Stimulated activated memory B cell treated with anti-CD40 and anti-IgM and Interleukin-4, amounts not matched to agents 10 μg/mL and 1 μg/mL and 100 μg/mL, for 72 hours (primary cell): ENCODE results near the gene MEIS1.

ENCODE experiments used
- ATAC-seq: fragments of 150-1000 bp; cut with Tn5 transposase; 2 replicates; pipeline ENCODE4 v1.10.0; 2021
- H3K27ac Mint-ChIP-seq: one replicate; pipeline ENCODE4 v1.8.0; 2022; ENCODE audit warnings: mild to moderate bottlenecking, mixed read lengths
- H3K27me3 Mint-ChIP-seq: one replicate; pipeline ENCODE4 v1.8.0; 2022; ENCODE audit warnings: mixed read lengths
- H3K36me3 Mint-ChIP-seq: one replicate; pipeline ENCODE4 v1.8.0; 2022; ENCODE audit warnings: mixed read lengths
- H3K4me1 Mint-ChIP-seq: one replicate; pipeline ENCODE4 v1.8.0; 2022; ENCODE audit warnings: mixed read lengths
- H3K4me3 Mint-ChIP-seq: one replicate; pipeline ENCODE4 v1.8.0; 2022; ENCODE audit warnings: mild to moderate bottlenecking, moderate library complexity, mixed read lengths
- H3K9me3 Mint-ChIP-seq: one replicate; pipeline ENCODE4 v1.8.0; 2022; ENCODE audit warnings: mixed read lengths

Gene MEIS1

DNA sequence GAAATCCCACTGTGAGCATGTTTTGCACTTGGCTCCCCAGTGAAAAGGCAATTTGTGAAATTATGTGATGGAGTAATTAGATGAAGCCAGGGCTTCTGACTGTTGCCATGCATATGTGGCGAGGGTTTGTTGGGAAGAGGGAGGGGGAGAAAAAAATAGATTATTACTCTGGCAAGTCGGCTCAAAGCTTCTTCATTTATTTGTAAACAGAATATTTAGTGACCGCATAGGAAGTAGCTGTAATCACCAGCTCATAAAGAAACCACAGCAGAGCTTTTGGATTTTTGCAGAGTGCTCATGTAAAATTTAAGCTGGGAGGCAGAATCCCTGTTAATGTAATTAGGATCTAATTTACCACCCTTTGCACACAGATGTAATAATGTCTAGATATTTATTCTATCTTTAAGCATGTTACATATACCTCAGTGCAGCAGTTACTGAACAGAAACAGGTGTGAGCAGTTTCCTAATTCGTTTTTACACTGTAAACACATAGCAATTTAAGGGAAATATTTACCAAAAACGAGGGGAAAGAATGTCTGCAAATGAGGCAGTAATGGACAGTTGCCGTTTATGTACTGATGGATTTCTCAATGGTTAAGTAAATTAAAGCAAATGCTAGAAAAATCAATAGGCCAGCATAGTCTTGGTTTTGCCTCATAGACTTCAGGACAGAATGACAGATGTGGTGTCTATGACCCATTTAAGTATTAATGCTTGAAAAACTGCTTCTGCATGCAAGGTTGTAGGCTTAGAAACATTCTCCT lies 87.9 kb downstream of the MEIS1 start:
- ATAC-seq, result no peak
- Mint-ChIP-seq H3K4me1 (no peaks in the 10 kb centered on the region), H3K27me3 (peaks cover 15% of the 10 kb centered on the region), H3K36me3 (no peaks in the 10 kb centered on the region), H3K4me3 (no peak overlapping the region), H3K27ac (no peak overlapping the region), H3K9me3 (no peaks in the 10 kb centered on the region)

DNA sequence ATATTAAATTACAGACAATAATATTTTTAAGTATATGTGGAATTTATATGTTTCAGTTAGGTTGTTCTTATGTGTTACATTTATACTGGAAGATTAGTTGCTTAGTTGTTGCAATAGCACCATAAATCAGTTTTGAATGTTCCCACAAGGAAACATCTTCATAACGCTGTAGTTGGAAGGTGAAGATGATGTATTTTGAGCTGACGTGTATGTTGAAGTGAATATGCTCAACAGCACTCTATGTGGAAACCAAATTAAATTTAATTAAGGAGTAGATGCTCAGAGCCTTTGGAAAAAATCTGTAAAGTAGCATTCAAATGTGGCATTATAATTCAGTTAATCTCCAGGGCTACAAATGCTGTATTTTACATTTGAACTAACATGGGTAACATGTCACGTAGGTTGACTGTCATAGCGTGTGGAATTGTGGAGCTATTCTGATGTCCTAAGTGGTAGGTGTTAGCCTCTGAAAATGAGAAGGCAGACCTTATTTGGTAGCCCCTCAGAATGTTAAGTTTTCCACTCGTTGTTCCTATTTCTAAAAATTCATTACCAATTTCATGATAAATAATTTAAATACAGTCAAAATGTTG lies 88.5 kb downstream of the MEIS1 start:
- Mint-ChIP-seq H3K4me3 (no peak overlapping the region), H3K27me3 (peaks cover 15% of the 10 kb centered on the region), H3K27ac (no peak overlapping the region), H3K9me3 (no peaks in the 10 kb centered on the region), H3K4me1 (no peaks in the 10 kb centered on the region), H3K36me3 (no peaks in the 10 kb centered on the region)
- no peak for ATAC-seq

DNA sequence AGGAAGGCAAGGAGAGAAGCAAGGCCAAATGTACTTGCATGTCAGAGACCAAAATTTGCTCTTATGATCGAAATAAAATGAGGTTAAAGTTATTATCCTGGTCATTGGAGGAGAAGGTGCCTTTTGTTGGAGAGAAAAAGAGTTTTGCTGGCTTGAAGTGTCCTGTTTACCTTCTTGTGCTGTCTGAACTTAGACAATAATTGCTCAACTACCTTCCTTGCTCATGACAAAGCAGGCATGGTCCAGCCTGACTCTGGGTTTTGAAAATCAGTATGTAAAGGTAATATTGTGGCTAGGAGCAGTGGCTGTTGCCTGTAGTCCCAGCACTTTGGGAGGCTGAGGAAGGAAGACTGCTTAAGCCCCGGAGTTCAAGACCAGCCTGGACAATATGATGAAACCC lies 89.1 kb downstream of the MEIS1 start:
- H3K4me1 Mint-ChIP-seq, result no peaks in the 10 kb centered on the region
- H3K4me3 Mint-ChIP-seq, result no peak overlapping the region
- H3K27ac Mint-ChIP-seq, result no peak overlapping the region
- peaks cover 15% of the 10 kb centered on the region for H3K27me3 Mint-ChIP-seq
- H3K9me3 Mint-ChIP-seq, result no peaks in the 10 kb centered on the region
- H3K36me3 Mint-ChIP-seq, result no peaks in the 10 kb centered on the region
- no peak for ATAC-seq

DNA sequence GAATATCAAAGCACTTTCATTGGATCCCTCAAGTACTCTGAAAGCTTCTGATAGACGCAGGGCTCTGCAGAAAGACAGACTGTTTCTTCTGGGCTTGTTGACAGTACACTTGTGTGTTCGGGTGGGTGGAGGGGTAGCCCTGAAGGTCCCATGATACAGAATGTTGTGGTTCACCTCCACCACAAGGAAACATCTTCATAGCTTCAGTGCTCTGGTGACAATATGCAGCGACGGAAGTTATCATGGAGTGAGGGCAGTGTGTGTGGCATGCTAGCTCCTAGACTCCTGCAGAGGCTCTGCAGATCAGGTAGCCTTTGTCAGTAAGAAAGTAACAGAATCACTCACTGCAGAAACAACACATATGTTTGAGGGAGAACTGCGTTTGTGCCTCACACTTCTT lies 90.7 kb downstream of the MEIS1 start:
- Mint-ChIP-seq H3K4me1 (no peaks in the 10 kb centered on the region), H3K27me3 (peaks cover 15% of the 10 kb centered on the region)
- peak; percentile 15 for ATAC-seq

DNA sequence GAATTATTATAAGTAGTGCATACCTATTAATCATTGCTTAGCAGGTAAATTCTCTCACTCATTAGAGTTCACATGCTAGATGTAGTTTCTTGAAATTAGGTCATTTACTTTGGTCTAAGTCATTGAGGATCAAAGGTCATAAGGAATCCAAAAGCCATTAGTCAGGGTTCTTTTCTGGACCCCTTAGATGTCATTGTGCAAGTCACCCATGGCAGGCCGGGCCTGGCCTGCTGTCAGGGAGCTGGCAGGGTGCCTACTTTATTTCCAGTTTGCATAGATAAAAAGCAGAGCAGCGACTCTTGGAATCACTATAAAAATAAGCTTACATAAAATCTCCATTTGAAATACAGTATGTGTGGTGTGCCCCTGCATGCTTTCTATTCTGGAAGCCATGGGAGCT lies 91.3 kb downstream of the MEIS1 start:
- no peak for ATAC-seq
- peaks cover 14% of the 10 kb centered on the region for H3K27me3 Mint-ChIP-seq
- no peak overlapping the region for H3K27ac Mint-ChIP-seq
- no peaks in the 10 kb centered on the region for H3K9me3 Mint-ChIP-seq
- H3K4me3 Mint-ChIP-seq, result no peak overlapping the region
- H3K36me3 Mint-ChIP-seq, result no peaks in the 10 kb centered on the region
- no peaks in the 10 kb centered on the region for H3K4me1 Mint-ChIP-seq

More for the DNA sequence above, 90.7 kb downstream of the MEIS1 start:
- H3K9me3 Mint-ChIP-seq, result no peaks in the 10 kb centered on the region
- H3K27ac Mint-ChIP-seq, result no peak overlapping the region
- no peaks in the 10 kb centered on the region for H3K36me3 Mint-ChIP-seq
- no peak overlapping the region for H3K4me3 Mint-ChIP-seq

DNA sequence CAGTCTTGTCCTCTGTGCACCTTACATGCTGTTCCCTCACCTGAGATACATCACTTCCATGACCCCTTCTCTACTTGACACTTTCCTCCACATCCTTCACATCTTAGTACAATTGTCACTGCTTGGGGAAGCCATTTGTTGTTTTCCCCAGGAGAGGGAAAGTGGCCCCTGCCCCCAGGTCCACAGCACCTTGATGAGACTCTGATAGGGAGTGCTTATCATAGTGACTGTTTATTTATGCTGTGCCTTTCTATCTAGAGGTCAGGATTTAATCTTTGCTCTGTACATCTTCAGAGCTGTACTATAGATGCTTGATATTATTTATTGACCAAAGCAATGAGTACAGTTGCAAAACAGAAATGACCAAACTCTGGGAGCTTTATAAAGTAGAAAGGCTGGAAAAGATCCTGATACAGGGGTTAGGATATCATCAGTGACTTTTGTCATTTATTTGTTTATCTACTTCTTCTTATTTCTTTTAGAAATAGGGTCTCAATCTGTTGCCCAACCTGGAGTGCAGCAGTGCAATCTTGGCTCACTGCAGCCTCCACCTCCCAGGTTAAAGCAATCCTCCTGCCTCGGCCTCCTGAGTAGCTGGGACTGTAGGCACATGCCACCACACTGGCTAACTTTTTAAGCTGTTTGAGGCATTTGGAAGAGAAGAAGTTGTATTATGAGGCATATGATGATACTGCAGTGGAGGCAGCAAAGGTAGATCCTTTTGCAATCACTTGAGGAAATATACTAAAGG lies 94.2 kb downstream of the MEIS1 start:
- Mint-ChIP-seq H3K27ac (no peak overlapping the region), H3K4me1 (no peaks in the 10 kb centered on the region), H3K4me3 (no peak overlapping the region), H3K9me3 (no peaks in the 10 kb centered on the region), H3K36me3 (no peaks in the 10 kb centered on the region), H3K27me3 (no peaks in the 10 kb centered on the region)
- no peak for ATAC-seq

DNA sequence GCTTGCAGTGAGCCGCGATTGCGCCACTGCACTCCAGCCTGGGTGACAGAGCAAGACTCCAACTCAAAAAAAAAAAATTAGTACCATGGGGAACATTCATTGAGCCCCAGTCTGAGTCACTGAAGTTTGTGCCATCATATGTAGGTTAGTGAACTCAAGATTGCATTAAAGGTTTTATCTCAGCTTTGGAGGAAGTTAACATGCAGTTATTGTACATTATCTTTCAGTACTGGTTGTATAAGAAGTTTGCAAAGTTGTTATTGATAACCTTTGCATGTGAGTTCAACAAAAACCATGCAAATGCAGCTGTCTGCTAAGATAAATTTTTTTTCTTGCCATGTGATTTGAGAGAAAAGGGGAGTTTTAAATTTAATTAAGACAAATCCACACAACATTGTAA lies 95.7 kb downstream of the MEIS1 start:
- Mint-ChIP-seq H3K36me3 (no peaks in the 10 kb centered on the region), H3K27ac (no peak overlapping the region), H3K4me3 (no peak overlapping the region), H3K4me1 (no peaks in the 10 kb centered on the region), H3K27me3 (no peaks in the 10 kb centered on the region), H3K9me3 (no peaks in the 10 kb centered on the region)
- ATAC-seq, result no peak

DNA sequence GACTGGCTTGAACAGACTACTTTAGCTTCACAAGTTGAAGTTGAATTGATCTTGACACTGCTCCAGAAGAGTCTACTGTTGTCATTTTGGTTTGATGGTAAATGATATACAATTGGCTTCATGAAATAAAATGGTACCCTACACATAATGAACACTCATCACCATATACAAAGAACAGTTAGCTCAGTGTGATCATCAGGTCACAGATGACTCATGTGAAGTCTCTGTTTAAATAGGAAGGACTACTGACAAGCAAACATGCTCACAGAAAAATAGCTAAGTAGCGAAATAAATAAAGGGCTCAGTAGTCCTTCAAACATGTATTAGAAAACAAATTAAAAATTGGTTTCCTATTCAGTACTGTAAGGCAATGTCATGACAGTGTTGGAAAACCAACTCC lies 96.2 kb downstream of the MEIS1 start:
- H3K9me3 Mint-ChIP-seq, result no peaks in the 10 kb centered on the region
- no peaks in the 10 kb centered on the region for H3K27me3 Mint-ChIP-seq
- no peak overlapping the region for H3K27ac Mint-ChIP-seq
- no peaks in the 10 kb centered on the region for H3K36me3 Mint-ChIP-seq
- no peak for ATAC-seq
- no peaks in the 10 kb centered on the region for H3K4me1 Mint-ChIP-seq
- H3K4me3 Mint-ChIP-seq, result no peak overlapping the region

DNA sequence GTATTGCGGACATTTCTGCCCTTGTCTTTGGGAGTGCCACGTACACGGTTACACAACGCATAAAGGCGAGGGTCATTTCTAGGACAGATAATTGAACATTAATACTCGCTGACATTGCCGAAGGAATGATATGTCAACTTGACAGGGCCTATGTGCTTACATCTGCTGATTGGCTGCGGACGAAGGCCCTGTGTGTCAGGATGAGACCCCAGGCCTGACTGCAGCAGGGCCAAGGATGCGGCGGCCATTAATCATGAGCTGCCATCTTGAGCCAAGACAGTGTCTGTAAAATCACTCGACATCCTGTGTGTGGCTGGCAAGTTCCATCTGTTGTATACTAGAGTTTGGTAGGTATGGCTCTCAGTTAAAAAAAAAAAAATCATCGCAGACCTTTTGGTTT lies 96.6 kb downstream of the MEIS1 start:
- Mint-ChIP-seq H3K36me3 (no peaks in the 10 kb centered on the region), H3K9me3 (no peaks in the 10 kb centered on the region), H3K27me3 (no peaks in the 10 kb centered on the region), H3K4me1 (no peaks in the 10 kb centered on the region), H3K4me3 (no peak overlapping the region), H3K27ac (no peak overlapping the region)
- no peak for ATAC-seq

DNA sequence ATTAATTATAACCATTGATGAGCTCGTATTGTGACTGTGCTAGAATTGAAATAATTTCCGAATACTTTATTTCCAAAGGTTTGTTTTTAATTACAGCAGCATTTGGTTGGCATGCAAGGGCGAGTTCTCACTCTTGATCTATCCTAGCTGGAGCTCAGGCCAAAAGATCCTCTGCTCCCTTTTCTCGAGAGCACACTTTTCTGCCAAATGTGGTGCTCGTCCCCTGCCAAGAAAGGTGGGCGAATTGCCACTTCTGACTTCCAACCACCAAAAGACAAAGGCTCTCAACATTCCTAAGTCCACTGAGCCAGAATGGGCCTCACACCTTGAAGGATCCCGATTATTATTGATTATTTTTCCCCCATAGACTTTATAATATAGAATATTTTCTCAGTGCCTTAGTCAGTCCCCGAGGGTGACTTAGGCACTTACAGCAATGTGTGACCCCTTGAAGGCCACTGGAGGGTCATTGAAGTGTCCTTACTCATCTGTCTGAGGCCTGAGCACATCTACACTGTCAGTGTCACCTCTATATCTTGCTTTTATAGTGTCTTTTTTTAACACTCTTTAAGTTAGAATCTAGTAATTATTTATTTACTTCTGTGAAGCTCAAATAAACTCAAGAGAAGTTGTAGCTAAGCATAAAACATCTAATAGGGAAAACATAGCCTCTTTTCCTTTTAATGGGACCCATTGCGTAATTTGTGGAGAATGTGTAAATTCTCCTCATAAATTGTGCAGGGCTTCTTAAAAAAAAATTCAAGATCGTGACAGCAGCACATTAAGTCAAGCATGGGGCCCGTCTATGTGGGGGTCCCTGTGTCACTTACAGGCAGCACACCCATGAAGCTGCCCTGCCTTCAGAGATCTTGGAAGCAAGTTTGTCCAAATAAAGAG lies 98.3 kb downstream of the MEIS1 start:
- Mint-ChIP-seq H3K27me3 (no peaks in the 10 kb centered on the region), H3K4me3 (no peak overlapping the region), H3K36me3 (no peaks in the 10 kb centered on the region), H3K9me3 (no peaks in the 10 kb centered on the region), H3K4me1 (no peaks in the 10 kb centered on the region), H3K27ac (no peak overlapping the region)
- no peak for ATAC-seq

DNA sequence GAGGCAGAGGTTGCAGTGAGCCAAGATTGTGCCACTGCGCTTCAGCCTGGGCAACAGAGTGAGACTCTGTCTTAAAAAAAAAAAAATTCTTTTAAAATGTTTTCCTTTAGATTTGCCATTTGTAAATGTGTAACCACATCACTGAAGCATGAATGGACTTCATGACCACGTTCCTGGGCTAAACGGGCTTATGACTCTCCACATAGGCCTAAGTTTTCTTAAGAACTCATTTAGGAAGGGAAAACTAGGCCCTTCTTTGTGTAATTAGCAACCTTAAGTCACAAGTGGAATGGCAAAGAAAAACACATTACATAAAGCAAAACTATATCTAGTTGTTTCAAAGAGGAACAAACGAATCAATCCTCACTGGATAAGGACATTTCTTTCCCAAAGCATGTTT lies 99.5 kb downstream of the MEIS1 start:
- Mint-ChIP-seq H3K27ac (no peak overlapping the region), H3K4me1 (no peaks in the 10 kb centered on the region), H3K9me3 (no peaks in the 10 kb centered on the region), H3K27me3 (no peaks in the 10 kb centered on the region), H3K36me3 (no peaks in the 10 kb centered on the region), H3K4me3 (no peak overlapping the region)
- ATAC-seq, result no peak

DNA sequence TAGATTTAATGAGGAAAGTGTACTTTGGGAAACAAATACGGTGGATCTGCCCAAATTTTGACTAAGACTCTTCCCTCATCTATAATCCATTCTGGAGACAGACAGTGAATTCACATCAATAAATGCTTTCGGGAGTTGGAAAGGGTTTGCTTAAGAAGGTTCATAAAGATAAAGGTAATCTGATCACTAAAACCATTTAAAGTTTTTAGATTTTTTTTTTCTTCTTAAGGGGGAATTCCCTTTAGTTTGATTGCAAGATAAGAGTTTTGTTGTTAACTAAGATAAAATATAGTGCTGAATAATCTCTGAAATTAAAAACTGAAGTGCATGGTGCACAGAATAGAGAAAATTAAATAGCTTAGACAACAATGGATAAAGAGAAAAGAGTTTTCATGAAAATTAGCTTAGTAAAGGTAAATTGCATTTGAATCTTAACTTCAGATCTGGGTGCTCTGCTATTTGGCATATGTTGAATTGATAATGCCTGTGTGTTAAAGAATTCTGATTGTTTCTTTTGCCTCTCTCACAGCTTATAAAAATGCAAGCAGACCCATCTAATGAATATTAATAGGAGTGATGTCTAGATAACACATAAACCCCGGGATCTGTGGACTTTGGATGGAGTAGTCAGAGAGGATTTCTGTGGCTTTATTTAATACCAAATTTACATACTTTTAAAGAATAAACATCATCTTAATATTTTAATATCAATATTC lies 100.8 kb downstream of the MEIS1 start:
- H3K4me3 Mint-ChIP-seq, result no peak overlapping the region
- ATAC-seq, result no peak
- H3K36me3 Mint-ChIP-seq, result no peaks in the 10 kb centered on the region
- H3K9me3 Mint-ChIP-seq, result no peaks in the 10 kb centered on the region
- H3K4me1 Mint-ChIP-seq, result no peaks in the 10 kb centered on the region
- H3K27me3 Mint-ChIP-seq, result no peaks in the 10 kb centered on the region
- H3K27ac Mint-ChIP-seq, result no peak overlapping the region

DNA sequence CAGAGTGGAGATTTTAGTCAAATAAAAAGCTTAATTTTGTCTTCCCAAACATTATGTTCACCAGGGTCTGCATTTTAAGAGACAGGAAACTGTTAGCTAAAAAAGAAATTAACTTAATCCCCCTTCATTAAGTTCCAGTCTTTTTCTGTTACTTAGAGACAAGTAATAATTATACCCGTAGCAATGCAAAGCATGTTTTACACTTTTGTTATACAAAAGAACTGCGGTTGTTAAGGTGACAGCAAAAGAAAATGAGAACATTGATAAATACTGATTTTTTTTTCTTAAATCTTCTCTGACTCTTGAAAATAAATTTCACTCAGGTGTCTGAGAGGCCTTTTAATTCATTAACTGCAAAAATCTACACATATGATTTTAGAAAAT lies 101.4 kb downstream of the MEIS1 start:
- Mint-ChIP-seq H3K4me3 (no peak overlapping the region), H3K27me3 (no peaks in the 10 kb centered on the region), H3K27ac (no peak overlapping the region), H3K4me1 (no peaks in the 10 kb centered on the region), H3K36me3 (no peaks in the 10 kb centered on the region), H3K9me3 (no peaks in the 10 kb centered on the region)
- no peak for ATAC-seq

DNA sequence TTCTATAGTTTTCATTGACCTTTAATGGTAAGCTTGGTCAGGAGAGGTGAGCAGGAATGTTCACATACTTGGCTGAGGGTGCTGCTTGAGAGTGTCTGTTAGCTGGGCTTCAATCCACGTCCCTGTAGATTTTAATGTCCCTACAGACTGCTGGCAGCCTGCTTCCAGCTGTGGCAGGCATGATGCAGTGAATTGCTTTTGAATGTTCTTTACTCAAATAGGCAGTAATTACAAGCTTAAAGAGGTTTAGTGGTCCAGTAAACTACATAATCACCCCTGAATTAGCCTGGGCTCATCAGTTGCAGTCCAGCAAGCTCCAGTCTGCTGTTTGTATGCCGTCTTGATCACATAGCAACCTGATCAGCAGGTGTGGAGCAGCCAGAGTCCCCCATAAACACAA lies 102.1 kb downstream of the MEIS1 start:
- ATAC-seq, result no peak
- Mint-ChIP-seq H3K36me3 (no peaks in the 10 kb centered on the region), H3K4me3 (no peak overlapping the region), H3K27me3 (no peaks in the 10 kb centered on the region), H3K9me3 (no peaks in the 10 kb centered on the region), H3K27ac (no peak overlapping the region), H3K4me1 (no peaks in the 10 kb centered on the region)

DNA sequence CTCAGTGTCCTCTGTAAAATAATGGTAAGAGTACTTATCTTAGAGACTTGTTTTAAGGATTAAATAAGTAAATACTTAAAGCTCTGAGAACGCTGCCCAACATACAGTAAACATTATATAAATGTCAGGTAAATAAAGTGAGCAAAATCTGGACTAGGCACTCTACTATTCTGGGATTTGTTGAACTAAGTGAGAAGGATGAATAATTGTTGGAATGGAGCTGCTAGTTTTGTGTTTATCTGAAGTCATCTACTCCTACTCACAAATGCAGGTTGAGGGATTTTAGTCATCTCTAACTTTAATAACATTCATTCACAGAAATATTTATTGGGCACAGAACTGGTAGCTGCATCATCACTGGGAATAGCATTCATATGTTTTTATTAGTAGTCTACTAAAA lies 103.4 kb downstream of the MEIS1 start:
- ATAC-seq, result no peak
- Mint-ChIP-seq H3K4me1 (no peaks in the 10 kb centered on the region), H3K27ac (no peak overlapping the region), H3K36me3 (no peaks in the 10 kb centered on the region), H3K9me3 (no peaks in the 10 kb centered on the region), H3K27me3 (no peaks in the 10 kb centered on the region), H3K4me3 (no peak overlapping the region)
